OCI-LY1 (cell line): ENCODE measurements around the gene TRIM77.
"Not testable (repeated sequence)": the region's sequence is repeated elsewhere in the genome, so short reads cannot be mapped to it uniquely, and the experiment has no call there.

ENCODE experiments used
- EZH2 ChIP-seq: fragments of 200-600 bp; sonication (generic), shearing (Covaris generic); IDR thresholded peaks from 2 replicates; pipeline ENCODE4 v1.8.0; 2017; ENCODE audit warnings: borderline replicate concordance, mixed run types, mild to moderate bottlenecking, antibody characterized with exemption, low read length, moderate library complexity, mixed read lengths
- TF ChIP-seq, protein P1 (sequence below): fragments of 200-600 bp; sonication (generic), shearing (Covaris generic); IDR thresholded peaks from 2 replicates; pipeline ENCODE4 v1.5.1; 2017; ENCODE audit warnings: mild to moderate bottlenecking, antibody characterized with exemption, low read length, moderate library complexity, mixed read lengths

DNA sequence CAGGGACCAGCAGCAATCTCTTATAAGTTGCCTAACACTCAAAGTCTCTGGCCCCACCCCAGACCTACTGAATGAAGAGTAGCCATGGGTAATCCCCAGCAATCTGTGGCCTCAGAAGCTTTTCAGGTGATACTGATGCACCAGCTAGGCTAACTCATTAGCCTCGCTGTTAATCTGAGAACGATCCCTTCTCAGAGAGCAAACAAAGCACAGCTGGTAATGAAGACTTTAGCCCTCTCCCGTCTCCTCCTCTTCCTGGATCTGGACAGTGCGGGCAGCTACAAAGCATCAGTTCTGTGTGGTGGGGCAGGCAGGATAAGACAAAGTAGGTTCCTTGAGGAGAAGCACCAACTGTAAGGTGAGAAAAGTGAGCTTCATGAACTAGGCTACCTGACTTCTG is 3.0 kb upstream of the TRIM77 start:
- TF ChIP-seq, protein P1, sequence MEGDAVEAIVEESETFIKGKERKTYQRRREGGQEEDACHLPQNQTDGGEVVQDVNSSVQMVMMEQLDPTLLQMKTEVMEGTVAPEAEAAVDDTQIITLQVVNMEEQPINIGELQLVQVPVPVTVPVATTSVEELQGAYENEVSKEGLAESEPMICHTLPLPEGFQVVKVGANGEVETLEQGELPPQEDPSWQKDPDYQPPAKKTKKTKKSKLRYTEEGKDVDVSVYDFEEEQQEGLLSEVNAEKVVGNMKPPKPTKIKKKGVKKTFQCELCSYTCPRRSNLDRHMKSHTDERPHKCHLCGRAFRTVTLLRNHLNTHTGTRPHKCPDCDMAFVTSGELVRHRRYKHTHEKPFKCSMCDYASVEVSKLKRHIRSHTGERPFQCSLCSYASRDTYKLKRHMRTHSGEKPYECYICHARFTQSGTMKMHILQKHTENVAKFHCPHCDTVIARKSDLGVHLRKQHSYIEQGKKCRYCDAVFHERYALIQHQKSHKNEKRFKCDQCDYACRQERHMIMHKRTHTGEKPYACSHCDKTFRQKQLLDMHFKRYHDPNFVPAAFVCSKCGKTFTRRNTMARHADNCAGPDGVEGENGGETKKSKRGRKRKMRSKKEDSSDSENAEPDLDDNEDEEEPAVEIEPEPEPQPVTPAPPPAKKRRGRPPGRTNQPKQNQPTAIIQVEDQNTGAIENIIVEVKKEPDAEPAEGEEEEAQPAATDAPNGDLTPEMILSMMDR, result not testable (repeated sequence)
- TF ChIP-seq EZH2, result not testable (repeated sequence)
